GM12878 (cell line): Measurements from ENCODE around the gene PSMG3.

Experiments
- ATF2 ChIP-seq: IDR thresholded peaks from 2 replicates; pipeline ENCODE4 v1.6.1; 2012; ENCODE audit warnings: low read length, inconsistent platforms
- CBX5 ChIP-seq: sonication (generic); IDR thresholded peaks from 2 replicates; pipeline ENCODE4 v1.6.1; 2016; ENCODE audit warnings: low read depth, moderate library complexity, mild to moderate bottlenecking, inconsistent platforms
- CTCF ChIP-seq, 3 experiments: IDR thresholded peaks in 2 of 3; conservative IDR thresholded peaks in 1 of 3; 2 replicates each; pipeline ENCODE4 v1.5.1; 2011; ENCODE audit warnings: low read depth in 3 of 3, low read length in 3 of 3, mild to moderate bottlenecking in 3 of 3, control low read depth in 2 of 3, moderate library complexity in 2 of 3, inconsistent platforms in 1 of 3, mixed read lengths in 1 of 3; ENCODE audit not compliant: control insufficient read depth in 2 of 3, insufficient read depth in 1 of 3; ENCODE audit errors: extremely low read depth in 1 of 3
- NFXL1 ChIP-seq: fragments of 450-650 bp; IDR thresholded peaks from 2 replicates; pipeline ENCODE4 v1.6.1; 2017; ENCODE audit warnings: antibody characterized with exemption, mild to moderate bottlenecking, borderline replicate concordance
- RB1 ChIP-seq: fragments of 450-650 bp; formaldehyde crosslinking; IDR thresholded peaks from 2 replicates; pipeline ENCODE4 v1.6.1; 2017; ENCODE audit warnings: mild to moderate bottlenecking, borderline replicate concordance
- SRF ChIP-seq, 2 experiments: IDR thresholded peaks; 2 replicates each; pipeline ENCODE4 v1.6.1; 2011; ENCODE audit warnings: low read depth in 2 of 2, low read length in 2 of 2, mild to moderate bottlenecking in 1 of 2, moderate library complexity in 1 of 2
- TAF1 ChIP-seq: IDR thresholded peaks from 2 replicates; pipeline ENCODE4 v1.6.1; 2011; ENCODE audit warnings: mild to moderate bottlenecking, low read depth, low read length, borderline replicate concordance
- TCF12 ChIP-seq: IDR thresholded peaks from 2 replicates; pipeline ENCODE4 v1.6.1; 2011; ENCODE audit warnings: low read depth, mild to moderate bottlenecking, low read length
- TF ChIP-seq, protein P1 (sequence below): IDR thresholded peaks from 2 replicates; pipeline ENCODE4 v1.6.1; 2011; ENCODE audit warnings: borderline replicate concordance, low read depth, mild to moderate bottlenecking, moderate library complexity, mixed read lengths, low read length; ENCODE audit not compliant: insufficient read depth; ENCODE audit errors: extremely low read length
- TF ChIP-seq, protein P2 (sequence below): fragments of 450-650 bp; IDR thresholded peaks from 2 replicates; pipeline ENCODE4 v1.6.1; 2018; ENCODE audit warnings: mild to moderate bottlenecking, low read depth, moderate library complexity; ENCODE audit not compliant: partially characterized antibody

GRCh38 chr7:1609023-1609422, 39.2 kb upstream of the PSMG3 start:
- TF ChIP-seq, protein P1, sequence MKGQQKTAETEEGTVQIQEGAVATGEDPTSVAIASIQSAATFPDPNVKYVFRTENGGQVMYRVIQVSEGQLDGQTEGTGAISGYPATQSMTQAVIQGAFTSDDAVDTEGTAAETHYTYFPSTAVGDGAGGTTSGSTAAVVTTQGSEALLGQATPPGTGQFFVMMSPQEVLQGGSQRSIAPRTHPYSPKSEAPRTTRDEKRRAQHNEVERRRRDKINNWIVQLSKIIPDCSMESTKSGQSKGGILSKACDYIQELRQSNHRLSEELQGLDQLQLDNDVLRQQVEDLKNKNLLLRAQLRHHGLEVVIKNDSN = no peak
- TF ChIP-seq, protein P2, sequence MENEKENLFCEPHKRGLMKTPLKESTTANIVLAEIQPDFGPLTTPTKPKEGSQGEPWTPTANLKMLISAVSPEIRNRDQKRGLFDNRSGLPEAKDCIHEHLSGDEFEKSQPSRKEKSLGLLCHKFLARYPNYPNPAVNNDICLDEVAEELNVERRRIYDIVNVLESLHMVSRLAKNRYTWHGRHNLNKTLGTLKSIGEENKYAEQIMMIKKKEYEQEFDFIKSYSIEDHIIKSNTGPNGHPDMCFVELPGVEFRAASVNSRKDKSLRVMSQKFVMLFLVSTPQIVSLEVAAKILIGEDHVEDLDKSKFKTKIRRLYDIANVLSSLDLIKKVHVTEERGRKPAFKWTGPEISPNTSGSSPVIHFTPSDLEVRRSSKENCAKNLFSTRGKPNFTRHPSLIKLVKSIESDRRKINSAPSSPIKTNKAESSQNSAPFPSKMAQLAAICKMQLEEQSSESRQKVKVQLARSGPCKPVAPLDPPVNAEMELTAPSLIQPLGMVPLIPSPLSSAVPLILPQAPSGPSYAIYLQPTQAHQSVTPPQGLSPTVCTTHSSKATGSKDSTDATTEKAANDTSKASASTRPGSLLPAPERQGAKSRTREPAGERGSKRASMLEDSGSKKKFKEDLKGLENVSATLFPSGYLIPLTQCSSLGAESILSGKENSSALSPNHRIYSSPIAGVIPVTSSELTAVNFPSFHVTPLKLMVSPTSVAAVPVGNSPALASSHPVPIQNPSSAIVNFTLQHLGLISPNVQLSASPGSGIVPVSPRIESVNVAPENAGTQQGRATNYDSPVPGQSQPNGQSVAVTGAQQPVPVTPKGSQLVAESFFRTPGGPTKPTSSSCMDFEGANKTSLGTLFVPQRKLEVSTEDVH = no peak
- TF ChIP-seq ATF2 = no peak
- TF ChIP-seq CTCF (IDR thresholded peaks at IDR 0.05 in 2 of 3, conservative IDR thresholded peaks at IDR 0.05 in 1 of 3; ENCODE audit: control insufficient read depth in 2 of 3, extremely low read depth in 1 of 3, insufficient read depth in 1 of 3, low read depth in 3 of 3, low read length in 3 of 3) = no peak
- TF ChIP-seq TCF12 = no peak
- no peak for TF ChIP-seq TAF1
- no peak for TF ChIP-seq SRF (IDR thresholded peaks at IDR 0.05; ENCODE audit: low read depth in 2 of 2, low read length in 2 of 2)
- no peak for TF ChIP-seq RB1
- no peak for TF ChIP-seq NFXL1
- TF ChIP-seq CBX5 = no peak
